Activated CD4-positive, alpha-beta T cell treated with anti-CD3 and anti-CD28 coated beads for 24 hours (primary cell): ENCODE measurements around the gene RAB40B.
A peak's percentile ranks its signal among the peaks of the same experiment; 100 is the strongest.

ENCODE experiments used
- DNase-seq, 2 donors: peaks; one replicate each; pipeline ENCODE4 v3.0.0-alpha.2; 2020; ENCODE audit warnings: low read depth in 2 of 2

Gene RAB40B

GRCh38 chr17:82716203-82717010 is 17.9 kb upstream of the RAB40B start, which contains the start of gene FN3KRP:
FN3KRP (plus strand) TSS chr17:82716706; CDS start chr17:82716756, 50 bp downstream.
- peak; percentile 76 to 94 for DNase-seq

- DNase-seq = no peak
These were observed 14.7 kb upstream of the RAB40B start for GRCh38 chr17:82713071-82713723.

GRCh38 chr17:82710499-82711232 is 12.2 kb upstream of the RAB40B start:
- no peak for DNase-seq

- no peak for DNase-seq
These were observed 11.4 kb upstream of the RAB40B start for GRCh38 chr17:82709676-82710498.

GRCh38 chr17:82709024-82709675 is 10.7 kb upstream of the RAB40B start:
- DNase-seq = no peak

GRCh38 chr17:82705756-82706155 is 7.3 kb upstream of the RAB40B start:
- DNase-seq = no peak

GRCh38 chr17:82704886-82705285 is 6.4 kb upstream of the RAB40B start:
- no peak for DNase-seq

- no peak for DNase-seq
These were observed 5.7 kb upstream of the RAB40B start for GRCh38 chr17:82703935-82704865.

- DNase-seq = no peak
These were observed 4.7 kb upstream of the RAB40B start for GRCh38 chr17:82703036-82703745.

GRCh38 chr17:82702231-82702927 is 3.9 kb upstream of the RAB40B start:
- DNase-seq = no peak

GRCh38 chr17:82699551-82699950 is 1.1 kb upstream of the RAB40B start:
- DNase-seq = no peak

GRCh38 chr17:82698974-82699442 is 510 bp upstream of the RAB40B start:
- DNase-seq = no peak

GRCh38 chr17:82697808-82698064 is 762 bp downstream of the RAB40B start:
- DNase-seq = no peak

GRCh38 chr17:82696916-82697807 is 1.3 kb downstream of the RAB40B start:
- DNase-seq = no peak

GRCh38 chr17:82696259-82696658 is 2.2 kb downstream of the RAB40B start:
- DNase-seq = no peak

GRCh38 chr17:82694647-82695046 is 3.9 kb downstream of the RAB40B start:
- DNase-seq = no peak

- DNase-seq = no peak
These were observed 5.2 kb downstream of the RAB40B start for GRCh38 chr17:82693168-82693867.
